Hepatocyte (in vitro differentiated cells): ENCODE data around the gene TMEM19. TPM values are rescaled to one million over a fixed set of nuclear protein-coding genes. Genes with fewer than 3 reads are reported as not detected.

ENCODE experiments used
- DNase-seq: peaks from one replicate; pipeline ENCODE4 v3.0.0-alpha.2; 2016; ENCODE audit warnings: low spot score
- H2AFZ ChIP-seq: fragments of 200-600 bp; sonication (generic); 2 replicates; pipeline ENCODE4 v1.6.0; 2016; ENCODE audit warnings: antibody characterized with exemption, mild to moderate bottlenecking
- H3K27ac ChIP-seq: fragments of 200-600 bp; sonication (generic); 2 replicates; pipeline ENCODE4 v1.5.1; 2016; ENCODE audit warnings: mild to moderate bottlenecking
- H3K27me3 ChIP-seq: fragments of 200-600 bp; sonication (generic); 2 replicates; pipeline ENCODE4 v1.6.1; 2016
- H3K36me3 ChIP-seq: fragments of 200-600 bp; sonication (generic); replicated peaks from 2 replicates; pipeline ENCODE4 v1.5.1; 2016; ENCODE audit warnings: low read depth; ENCODE audit not compliant: insufficient read depth
- H3K4me1 ChIP-seq: fragments of 200-600 bp; sonication (generic); 2 replicates; pipeline ENCODE4 v1.5.1; 2016; ENCODE audit warnings: mild to moderate bottlenecking, moderate library complexity; ENCODE audit not compliant: insufficient read depth
- H3K4me2 ChIP-seq: fragments of 200-600 bp; sonication (generic); 2 replicates; pipeline ENCODE4 v1.6.0; 2016
- H3K4me3 ChIP-seq: fragments of 200-600 bp; sonication (generic); 2 replicates; pipeline ENCODE4 v1.5.1; 2016; ENCODE audit warnings: mild to moderate bottlenecking
- H3K79me2 ChIP-seq: fragments of 200-600 bp; sonication (generic); 2 replicates; pipeline ENCODE4 v1.6.0; 2017; ENCODE audit warnings: mild to moderate bottlenecking
- H3K9me2 ChIP-seq: fragments of 200-600 bp; sonication (generic); replicated peaks from 2 replicates; pipeline ENCODE4 v1.6.0; 2017; ENCODE audit warnings: mild to moderate bottlenecking; ENCODE audit not compliant: insufficient read depth
- H3K9me3 ChIP-seq: fragments of 200-600 bp; sonication (generic); 2 replicates; pipeline ENCODE4 v1.5.1; 2016; ENCODE audit warnings: low read depth, mild to moderate bottlenecking
- H4K20me1 ChIP-seq: fragments of 200-600 bp; sonication (generic); 2 replicates; pipeline ENCODE4 v1.6.0; 2016; ENCODE audit warnings: mild to moderate bottlenecking; ENCODE audit not compliant: insufficient read depth, poor library complexity, severe bottlenecking
- EZH2 ChIP-seq: fragments of 200-600 bp; sonication (generic); IDR thresholded peaks from 2 replicates; pipeline ENCODE4 v1.6.1; 2016; ENCODE audit warnings: antibody characterized with exemption, mild to moderate bottlenecking, borderline replicate concordance
- EZH2phosphoT487 ChIP-seq: fragments of 200-600 bp; sonication (generic); IDR thresholded peaks from one replicate; pipeline ENCODE4 v1.6.1; 2018; ENCODE audit warnings: antibody characterized with exemption, mild to moderate bottlenecking, low read depth, moderate library complexity; ENCODE audit not compliant: unreplicated experiment, severe bottlenecking
- WGBS: methylation state at CpG from one replicate; pipeline ENCODE4 v1.1.6; 2016; ENCODE audit warnings: low lambda C conversion rate; ENCODE audit errors: missing lambda C conversion rate; 5-methylcytosine and 5-hydroxymethylcytosine counted together
- polyA plus RNA-seq: library from polyadenylated mRNA; unstranded; fragments of >200 nt; fragmentation: Nextera tagmentation; extraction: Ambion mirVana; gene quantifications from 2 replicates; pipeline ENCODE4 v1.2.1, GENCODE V29; 2016
- total RNA-seq: library from RNA; depleted of rRNA; stranded (reverse); fragments of >200 nt; gene quantifications from 2 replicates; pipeline ENCODE4 v1.2.3, GENCODE V29; 2014
- TF ChIP-seq, protein P1 (sequence below): fragments of 200-600 bp; sonication (generic); IDR thresholded peaks from 2 replicates; pipeline ENCODE4 v1.5.1; 2016; ENCODE audit warnings: antibody characterized with exemption, mild to moderate bottlenecking; ENCODE audit not compliant: poor library complexity

Gene TMEM19
- total and polyA plus RNA-seq, 2 experiments from 2014 or later: 24.1 to 24.8 TPM

DNA sequence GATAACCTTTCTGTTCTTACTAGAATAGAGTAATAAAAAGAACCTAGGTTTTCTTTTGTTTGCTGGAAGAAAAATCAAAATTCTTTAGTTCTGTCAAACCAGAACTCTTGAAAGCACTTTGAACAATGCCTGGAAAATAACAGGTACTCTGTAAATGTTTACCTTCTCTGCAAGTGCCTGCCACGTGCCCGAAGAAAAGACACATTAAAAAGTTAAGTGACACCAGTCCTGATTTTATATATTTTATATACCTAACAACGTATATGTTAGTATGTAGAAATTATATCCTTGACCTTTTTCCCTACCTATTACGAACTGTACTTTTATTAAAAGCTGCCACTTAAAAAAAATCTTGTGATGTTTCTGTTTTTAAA lies 20.8 kb upstream of the TMEM19 start:
- peaks cover 7% of the 10 kb centered on the region for H3K4me1 ChIP-seq
- peak overlapping the region; percentile 64 for H2AFZ ChIP-seq
- peaks cover 27% of the 10 kb centered on the region for H4K20me1 ChIP-seq
- H3K27ac ChIP-seq: peak overlapping the region; percentile 88
- peak overlapping the region; percentile 81 for H3K4me2 ChIP-seq
- H3K36me3 ChIP-seq: no peaks in the 10 kb centered on the region
- H3K9me3 ChIP-seq: no peaks in the 10 kb centered on the region
- H3K79me2 ChIP-seq: peaks cover 60% of the 10 kb centered on the region
- DNase-seq: no peak
- H3K9me2 ChIP-seq: no peaks in the 10 kb centered on the region
- H3K4me3 ChIP-seq: peak overlapping the region; percentile 42
- WGBS: 15% methylated on average over 4 of the region's 4 CpGs
- no peaks in the 10 kb centered on the region for H3K27me3 ChIP-seq
- no peak for TF ChIP-seq EZH2phosphoT487
- TF ChIP-seq, protein P1, sequence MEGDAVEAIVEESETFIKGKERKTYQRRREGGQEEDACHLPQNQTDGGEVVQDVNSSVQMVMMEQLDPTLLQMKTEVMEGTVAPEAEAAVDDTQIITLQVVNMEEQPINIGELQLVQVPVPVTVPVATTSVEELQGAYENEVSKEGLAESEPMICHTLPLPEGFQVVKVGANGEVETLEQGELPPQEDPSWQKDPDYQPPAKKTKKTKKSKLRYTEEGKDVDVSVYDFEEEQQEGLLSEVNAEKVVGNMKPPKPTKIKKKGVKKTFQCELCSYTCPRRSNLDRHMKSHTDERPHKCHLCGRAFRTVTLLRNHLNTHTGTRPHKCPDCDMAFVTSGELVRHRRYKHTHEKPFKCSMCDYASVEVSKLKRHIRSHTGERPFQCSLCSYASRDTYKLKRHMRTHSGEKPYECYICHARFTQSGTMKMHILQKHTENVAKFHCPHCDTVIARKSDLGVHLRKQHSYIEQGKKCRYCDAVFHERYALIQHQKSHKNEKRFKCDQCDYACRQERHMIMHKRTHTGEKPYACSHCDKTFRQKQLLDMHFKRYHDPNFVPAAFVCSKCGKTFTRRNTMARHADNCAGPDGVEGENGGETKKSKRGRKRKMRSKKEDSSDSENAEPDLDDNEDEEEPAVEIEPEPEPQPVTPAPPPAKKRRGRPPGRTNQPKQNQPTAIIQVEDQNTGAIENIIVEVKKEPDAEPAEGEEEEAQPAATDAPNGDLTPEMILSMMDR: no peak
- TF ChIP-seq EZH2: no peak

DNA sequence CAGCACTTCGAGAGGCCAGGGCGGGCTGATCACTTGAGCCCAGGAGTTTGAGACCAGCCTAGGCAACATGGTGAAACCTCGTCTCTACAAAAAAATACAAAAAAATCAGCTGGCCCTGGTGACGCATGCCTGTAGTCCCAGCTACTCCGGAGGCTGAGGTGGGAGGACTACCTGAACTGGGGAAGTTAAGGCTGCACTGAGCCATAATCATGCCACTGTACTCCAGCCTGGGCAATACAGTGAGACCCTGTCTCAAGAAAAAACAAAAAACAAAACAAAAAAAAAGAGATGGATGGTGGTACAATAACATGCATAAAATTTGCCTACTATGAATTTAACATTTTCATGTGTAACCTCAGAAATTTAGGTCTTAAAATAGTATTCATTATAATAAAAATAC lies 19.6 kb upstream of the TMEM19 start:
- H3K27ac ChIP-seq: no peak overlapping the region
- no peaks in the 10 kb centered on the region for H3K9me2 ChIP-seq
- H4K20me1 ChIP-seq: peaks cover 15% of the 10 kb centered on the region
- TF ChIP-seq, protein P1: no peak
- no peak for TF ChIP-seq EZH2phosphoT487
- no peak for TF ChIP-seq EZH2
- H3K4me2 ChIP-seq: no peak overlapping the region
- no peaks in the 10 kb centered on the region for H3K27me3 ChIP-seq
- no peak for DNase-seq
- H3K4me1 ChIP-seq: peaks cover 7% of the 10 kb centered on the region
- H2AFZ ChIP-seq: no peak overlapping the region
- no peaks in the 10 kb centered on the region for H3K9me3 ChIP-seq
- no peaks in the 10 kb centered on the region for H3K36me3 ChIP-seq
- H3K79me2 ChIP-seq: peaks cover 48% of the 10 kb centered on the region
- H3K4me3 ChIP-seq: no peak overlapping the region
- WGBS: 99% methylated on average over 5 of the region's 5 CpGs

DNA sequence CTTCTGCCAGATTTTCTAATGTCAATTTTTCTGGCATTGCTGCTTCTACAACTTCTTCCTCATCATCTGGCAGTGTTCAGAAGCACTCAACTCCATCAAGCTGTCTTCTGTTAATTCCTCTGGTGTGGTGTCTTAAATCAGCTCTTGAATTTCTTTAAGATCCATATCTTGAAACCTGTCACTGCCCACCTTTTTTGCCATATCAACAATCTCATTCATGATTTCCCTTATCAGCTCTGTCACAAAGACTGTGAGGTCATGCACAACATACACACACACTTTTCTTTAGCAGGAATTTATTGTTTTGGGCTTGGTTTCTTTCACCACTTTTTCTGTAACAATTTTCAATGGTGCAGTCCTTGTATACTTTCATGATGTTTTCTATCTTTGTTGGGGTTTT lies 14.6 kb upstream of the TMEM19 start:
- Histone ChIP-seq H3K27me3 (no peaks in the 10 kb centered on the region), H3K9me3 (no peaks in the 10 kb centered on the region), H4K20me1 (no peaks in the 10 kb centered on the region), H3K4me2 (peak overlapping the region; percentile 45), H3K4me3 (no peak overlapping the region), H3K79me2 (peaks cover 14% of the 10 kb centered on the region), H3K4me1 (peaks cover 6% of the 10 kb centered on the region), H3K27ac (peak overlapping the region; percentile 44), H2AFZ (no peak overlapping the region), H3K36me3 (no peaks in the 10 kb centered on the region), H3K9me2 (no peaks in the 10 kb centered on the region)
- TF ChIP-seq, protein P1: no peak
- TF ChIP-seq EZH2phosphoT487 (no peak), EZH2 (no peak)
- DNase-seq: no peak

DNA sequence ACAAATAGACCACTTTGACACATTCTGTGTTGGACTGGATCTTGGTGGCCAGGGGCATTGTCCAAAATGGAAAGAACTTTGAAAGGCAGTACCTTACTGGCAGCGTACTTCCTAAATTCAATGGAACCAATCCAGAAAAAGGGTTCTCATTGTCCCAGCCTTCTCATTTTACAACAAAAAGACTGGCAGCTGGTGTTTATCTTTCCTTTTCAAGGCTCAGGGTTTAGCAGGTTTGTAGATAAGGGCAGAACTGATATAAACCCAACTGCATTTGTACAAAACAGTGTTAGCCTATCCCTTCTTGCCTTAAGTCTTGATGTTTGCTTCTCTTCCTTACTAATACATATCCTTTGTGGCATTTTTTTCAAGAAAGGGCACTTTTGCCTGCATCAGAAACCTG lies 14.1 kb upstream of the TMEM19 start:
- Histone ChIP-seq H3K9me3 (no peaks in the 10 kb centered on the region), H3K9me2 (no peaks in the 10 kb centered on the region), H3K36me3 (no peaks in the 10 kb centered on the region), H2AFZ (no peak overlapping the region), H3K79me2 (peaks cover 9% of the 10 kb centered on the region), H3K4me3 (no peak overlapping the region), H4K20me1 (no peaks in the 10 kb centered on the region), H3K27me3 (no peaks in the 10 kb centered on the region), H3K27ac (peak overlapping the region; percentile 44), H3K4me1 (peaks cover 6% of the 10 kb centered on the region), H3K4me2 (peak overlapping the region; percentile 45)
- 61% methylated on average over 1 of the region's 1 CpG for WGBS
- TF ChIP-seq EZH2phosphoT487: no peak
- TF ChIP-seq EZH2: no peak
- TF ChIP-seq, protein P1: no peak
- no peak for DNase-seq
